ENCODE measurements around the gene ITPRID2. TPM values are rescaled to one million over a fixed set of nuclear protein-coding genes. Genes with fewer than 3 reads are reported as not detected.

Gene ITPRID2
- total RNA-seq, 4 donors from 2014 or later = 38.7 to 91.9 (median 42.5) TPM

GRCh38 chr2:181859803-181860202, 31.7 kb upstream of the ITPRID2 start:
- ATAC-seq = no peak
- DNase-seq = no peak
- H3K27me3 ChIP-seq = no peaks in the 10 kb centered on the region
- H3K4me1 ChIP-seq = no peaks in the 10 kb centered on the region
- H3K27ac ChIP-seq = no peak overlapping the region
- H3K36me3 ChIP-seq = no peaks in the 10 kb centered on the region
- intact Hi-C loops (cut with DNase I; ENCODE audit: low total_unique reads) (no loop called here), in situ Hi-C loops (cut with MboI; ENCODE audit: low sequenced_read_pairs in 4 of 4) (no loop called here)
- no peaks in the 10 kb centered on the region for H3K9me3 ChIP-seq
- no peak overlapping the region for H3K4me3 ChIP-seq
- no peak for TF ChIP-seq CTCF (IDR thresholded peaks at IDR 0.05 in 4 of 5, conservative IDR thresholded peaks at IDR 0.05 in 1 of 5)
- no peak for TF ChIP-seq POLR2A (IDR thresholded peaks at IDR 0.05)

GRCh38 chr2:181861379-181861778, 30.2 kb upstream of the ITPRID2 start:
- intact Hi-C loops (cut with DNase I; ENCODE audit: low total_unique reads) = no loop called here
- H3K27me3 ChIP-seq = no peaks in the 10 kb centered on the region

GRCh38 chr2:181862583-181863281, 28.8 kb upstream of the ITPRID2 start:
- H3K4me1 ChIP-seq = no peaks in the 10 kb centered on the region
- H3K27me3 ChIP-seq = no peaks in the 10 kb centered on the region
- H3K27ac ChIP-seq = no peak overlapping the region
- no peaks in the 10 kb centered on the region for H3K9me3 ChIP-seq
- intact Hi-C loops (cut with DNase I; ENCODE audit: low total_unique reads) (no loop called here), in situ Hi-C loops (cut with MboI; ENCODE audit: low sequenced_read_pairs in 4 of 4) (no loop called here)
- no peak for ATAC-seq
- DNase-seq = no peak
- TF ChIP-seq CTCF (IDR thresholded peaks at IDR 0.05 in 4 of 5, conservative IDR thresholded peaks at IDR 0.05 in 1 of 5) (no peak), POLR2A (IDR thresholded peaks at IDR 0.05) (no peak)
- H3K4me3 ChIP-seq = no peak overlapping the region
- H3K36me3 ChIP-seq = no peaks in the 10 kb centered on the region

More at GRCh38 chr2:181861379-181861778, 30.2 kb upstream of the ITPRID2 start:
- H3K27ac ChIP-seq = no peak overlapping the region
- ATAC-seq (no peak), DNase-seq (no peak)
- no peak for TF ChIP-seq CTCF (IDR thresholded peaks at IDR 0.05 in 4 of 5, conservative IDR thresholded peaks at IDR 0.05 in 1 of 5)
- no peak for TF ChIP-seq POLR2A (IDR thresholded peaks at IDR 0.05)
- H3K4me1 ChIP-seq = no peaks in the 10 kb centered on the region
- in situ Hi-C loops (cut with MboI; ENCODE audit: low sequenced_read_pairs in 4 of 4) = no loop called here
- no peak overlapping the region for H3K4me3 ChIP-seq
- no peaks in the 10 kb centered on the region for H3K9me3 ChIP-seq
- no peaks in the 10 kb centered on the region for H3K36me3 ChIP-seq

- Histone ChIP-seq H3K9me3 (no peaks in the 10 kb centered on the region), H3K4me3 (no peak overlapping the region), H3K27ac (no peak overlapping the region), H3K36me3 (no peaks in the 10 kb centered on the region), H3K4me1 (no peaks in the 10 kb centered on the region), H3K27me3 (no peaks in the 10 kb centered on the region)
- DNase-seq (no peak), ATAC-seq (no peak)
- in situ Hi-C loops (cut with MboI; ENCODE audit: low sequenced_read_pairs in 4 of 4) = no loop called here
- TF ChIP-seq POLR2A (IDR thresholded peaks at IDR 0.05) (no peak), CTCF (IDR thresholded peaks at IDR 0.05 in 4 of 5, conservative IDR thresholded peaks at IDR 0.05 in 1 of 5) (no peak)
- intact Hi-C loops (cut with DNase I; ENCODE audit: low total_unique reads) = no loop called here
Measured at GRCh38 chr2:181872178-181872577, 19.4 kb upstream of the ITPRID2 start.

- H3K9me3 ChIP-seq = no peaks in the 10 kb centered on the region
- TF ChIP-seq POLR2A (IDR thresholded peaks at IDR 0.05) (no peak), CTCF (IDR thresholded peaks at IDR 0.05 in 4 of 5, conservative IDR thresholded peaks at IDR 0.05 in 1 of 5) (no peak)
- DNase-seq (no peak), ATAC-seq (no peak)
- H3K4me3 ChIP-seq = no peak overlapping the region
- H3K4me1 ChIP-seq = no peaks in the 10 kb centered on the region
- intact Hi-C loops (cut with DNase I; ENCODE audit: low total_unique reads) = no loop called here
- no peak overlapping the region for H3K27ac ChIP-seq
- H3K27me3 ChIP-seq = no peaks in the 10 kb centered on the region
- in situ Hi-C loops (cut with MboI; ENCODE audit: low sequenced_read_pairs in 4 of 4) = no loop called here
- no peaks in the 10 kb centered on the region for H3K36me3 ChIP-seq
Measured at GRCh38 chr2:181876614-181877063, 14.9 kb upstream of the ITPRID2 start.
